Neural crest cell (in vitro differentiated cells): ENCODE measurements around the gene CFAP20DC. TPM values are rescaled to one million over a fixed set of nuclear protein-coding genes. Genes with fewer than 3 reads are reported as not detected.

Source experiments
- DNase-seq: peaks from one replicate; pipeline ENCODE4 v3.0.0; 2021; ENCODE audit warnings: low read depth, mixed read lengths, low spot score
- H3K27ac Mint-ChIP-seq: one replicate; pipeline ENCODE4 v1.8.0; 2021; ENCODE audit warnings: mild to moderate bottlenecking, mixed read lengths; ENCODE audit not compliant: unreplicated experiment
- H3K27me3 Mint-ChIP-seq: 2 replicates; pipeline ENCODE4 v1.8.0; 2021; ENCODE audit warnings: low read depth, mild to moderate bottlenecking, mixed read lengths
- H3K36me3 Mint-ChIP-seq: 2 replicates; pipeline ENCODE4 v1.8.0; 2021; ENCODE audit warnings: low read depth, mild to moderate bottlenecking, mixed read lengths
- H3K4me1 Mint-ChIP-seq: 2 replicates; pipeline ENCODE4 v1.8.0; 2021; ENCODE audit warnings: mixed read lengths
- H3K4me3 Mint-ChIP-seq: one replicate; pipeline ENCODE4 v1.8.0; 2021; ENCODE audit warnings: mild to moderate bottlenecking, mixed read lengths
- H3K9me3 Mint-ChIP-seq: 2 replicates; pipeline ENCODE4 v1.8.0; 2021; ENCODE audit warnings: mixed read lengths
- CTCF ChIP-seq: fragments of 200-600 bp; sonication (generic); conservative IDR thresholded peaks from 2 replicates; pipeline ENCODE4 v1.5.0; 2021; ENCODE audit warnings: antibody characterized with exemption, mild to moderate bottlenecking
- total RNA-seq: library from RNA; stranded (reverse); gene quantifications from 2 replicates; pipeline ENCODE4 v1.2.1, GENCODE V29; 2021

The CFAP20DC gene
- total RNA-seq, 1 donor from 2014 or later, result 10.4 TPM

DNA sequence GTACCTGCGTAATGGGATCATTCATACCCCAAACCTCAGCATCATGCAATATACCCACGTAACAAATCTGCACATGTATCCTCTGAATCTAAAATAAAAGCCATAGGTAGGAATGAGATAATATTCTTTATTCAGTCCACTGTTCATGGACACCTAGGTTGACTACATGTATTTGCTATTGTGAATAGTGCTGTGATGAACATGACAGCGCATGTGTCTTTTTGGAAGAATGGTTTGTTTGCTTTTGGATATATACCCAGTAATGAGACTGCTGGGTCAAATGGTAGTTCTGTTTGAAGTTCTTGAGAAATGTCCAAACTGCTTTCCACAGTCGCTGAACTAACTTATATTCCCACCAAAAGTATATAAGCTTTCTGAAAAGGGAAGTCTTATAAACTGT is 265.4 kb downstream of the CFAP20DC start:
- peaks cover 22% of the 10 kb centered on the region for H3K9me3 Mint-ChIP-seq
- no peak for TF ChIP-seq CTCF

DNA sequence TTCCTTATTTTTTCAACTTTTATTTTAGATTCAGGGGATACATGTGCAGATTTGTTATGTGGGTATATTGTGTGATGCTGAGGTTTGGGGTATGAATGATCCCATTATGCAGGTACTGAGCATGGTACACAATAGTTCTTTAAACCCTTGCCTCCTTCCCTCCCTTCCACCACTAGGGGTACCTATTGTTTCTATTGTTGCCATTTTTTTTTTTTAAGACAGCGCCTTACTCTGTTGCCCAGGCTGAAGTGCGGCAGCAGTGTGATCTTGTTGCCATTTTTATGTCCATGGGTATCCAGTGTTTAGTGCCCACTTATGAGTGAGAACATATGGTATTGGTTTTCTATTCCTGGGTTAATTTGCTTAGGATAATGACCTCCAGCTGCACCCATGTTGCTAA is 266.0 kb downstream of the CFAP20DC start:
- H3K27ac Mint-ChIP-seq, result no peak overlapping the region
- no peaks in the 10 kb centered on the region for H3K27me3 Mint-ChIP-seq
- H3K36me3 Mint-ChIP-seq, result peaks cover 42% of the 10 kb centered on the region
- H3K4me1 Mint-ChIP-seq, result no peaks in the 10 kb centered on the region
- H3K9me3 Mint-ChIP-seq, result peaks cover 27% of the 10 kb centered on the region
- H3K4me3 Mint-ChIP-seq, result no peak overlapping the region
- TF ChIP-seq CTCF, result no peak
- no peak for DNase-seq

More for the DNA sequence above, 265.4 kb downstream of the CFAP20DC start:
- Mint-ChIP-seq H3K4me1 (no peaks in the 10 kb centered on the region), H3K36me3 (peaks cover 36% of the 10 kb centered on the region), H3K4me3 (no peak overlapping the region), H3K27ac (no peak overlapping the region), H3K27me3 (no peaks in the 10 kb centered on the region)
- DNase-seq, result no peak

DNA sequence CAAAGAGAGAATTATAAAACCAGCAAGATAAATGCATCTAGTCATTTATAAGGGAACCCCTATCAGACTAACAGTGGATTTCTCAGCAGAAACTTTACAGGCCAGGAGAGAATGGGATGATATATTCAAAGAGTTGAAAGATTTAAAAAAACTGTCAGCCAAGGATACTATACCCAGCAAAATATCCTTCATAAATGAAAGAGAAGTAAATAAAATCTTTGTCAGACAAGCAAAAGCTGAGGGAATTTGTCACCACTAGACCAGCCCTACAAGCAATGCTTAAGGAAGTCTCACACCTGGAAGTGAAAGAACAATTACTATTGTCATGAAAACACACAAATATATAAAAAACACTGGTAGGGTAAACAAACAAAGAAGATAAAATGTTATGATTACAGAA is 269.9 kb downstream of the CFAP20DC start:
- DNase-seq, result no peak
- Mint-ChIP-seq H3K4me3 (no peak overlapping the region), H3K27ac (no peak overlapping the region), H3K27me3 (no peaks in the 10 kb centered on the region), H3K4me1 (no peaks in the 10 kb centered on the region), H3K9me3 (peaks cover 31% of the 10 kb centered on the region), H3K36me3 (peaks cover 33% of the 10 kb centered on the region)
- no peak for TF ChIP-seq CTCF

DNA sequence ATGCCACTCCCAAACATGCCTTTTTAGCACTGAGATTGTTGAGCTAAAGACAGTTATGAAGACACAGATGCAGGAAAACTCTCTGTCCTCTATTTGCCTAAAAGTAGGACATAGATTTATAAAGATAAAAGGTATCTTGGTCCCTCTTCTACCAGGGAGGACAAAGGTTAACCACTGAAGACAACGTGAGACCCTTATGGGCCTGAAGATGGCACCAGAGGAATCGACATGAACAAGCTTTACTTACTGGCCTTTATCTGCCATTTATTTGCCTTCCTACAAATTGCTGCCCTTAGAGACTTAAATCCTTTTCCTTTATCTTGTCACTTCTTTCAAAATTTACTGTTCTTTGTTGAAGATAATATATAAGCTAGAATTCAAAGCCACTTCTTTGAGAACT is 273.6 kb downstream of the CFAP20DC start:
- H3K4me1 Mint-ChIP-seq, result no peaks in the 10 kb centered on the region
- DNase-seq, result no peak
- no peaks in the 10 kb centered on the region for H3K27me3 Mint-ChIP-seq
- H3K27ac Mint-ChIP-seq, result no peak overlapping the region
- H3K36me3 Mint-ChIP-seq, result peaks cover 24% of the 10 kb centered on the region
- TF ChIP-seq CTCF, result no peak
- no peak overlapping the region for H3K4me3 Mint-ChIP-seq
- H3K9me3 Mint-ChIP-seq, result peaks cover 22% of the 10 kb centered on the region

- DNase-seq, result no peak
- no peak for TF ChIP-seq CTCF
- Mint-ChIP-seq H3K27me3 (no peaks in the 10 kb centered on the region), H3K36me3 (peaks cover 24% of the 10 kb centered on the region), H3K9me3 (peaks cover 20% of the 10 kb centered on the region), H3K4me1 (no peaks in the 10 kb centered on the region), H3K27ac (no peak overlapping the region), H3K4me3 (no peak overlapping the region)
These were observed 277.4 kb downstream of the CFAP20DC start for GRCh38 chr3:58772462-58772861.

DNA sequence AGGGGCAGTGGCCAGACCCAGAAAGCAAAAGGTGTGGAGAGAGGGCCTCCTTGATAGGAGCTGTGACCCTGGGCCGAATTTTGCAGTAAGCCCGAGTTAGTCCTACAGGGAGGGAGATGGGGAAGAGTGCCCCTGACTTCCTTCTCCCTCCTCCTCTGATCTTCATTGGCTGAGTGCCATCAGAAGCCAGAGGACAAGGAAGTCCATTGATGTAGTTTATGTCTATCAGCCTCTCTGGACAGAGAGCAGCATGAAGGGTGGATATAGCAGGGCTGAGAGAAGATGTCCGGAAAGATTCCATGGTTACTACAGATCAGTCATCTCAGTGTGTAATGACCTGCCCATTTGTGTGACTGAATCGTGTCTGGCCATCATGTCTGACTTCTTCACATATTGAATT is 280.8 kb downstream of the CFAP20DC start:
- TF ChIP-seq CTCF, result no peak
- H3K27me3 Mint-ChIP-seq, result no peaks in the 10 kb centered on the region
- H3K4me1 Mint-ChIP-seq, result no peaks in the 10 kb centered on the region

More for the DNA sequence above, 280.8 kb downstream of the CFAP20DC start:
- Mint-ChIP-seq H3K4me3 (no peak overlapping the region), H3K27ac (no peak overlapping the region), H3K9me3 (peaks cover 27% of the 10 kb centered on the region), H3K36me3 (peaks cover 43% of the 10 kb centered on the region)
- no peak for DNase-seq
